Measurements from ENCODE around the gene RFT1. TPM values are rescaled to one million over a fixed set of nuclear protein-coding genes. Genes with fewer than 3 reads are reported as not detected.

The RFT1 gene
- total and polyA plus RNA-seq, 2 experiments from 2014 or later: 11.3 to 13.3 TPM

DNA sequence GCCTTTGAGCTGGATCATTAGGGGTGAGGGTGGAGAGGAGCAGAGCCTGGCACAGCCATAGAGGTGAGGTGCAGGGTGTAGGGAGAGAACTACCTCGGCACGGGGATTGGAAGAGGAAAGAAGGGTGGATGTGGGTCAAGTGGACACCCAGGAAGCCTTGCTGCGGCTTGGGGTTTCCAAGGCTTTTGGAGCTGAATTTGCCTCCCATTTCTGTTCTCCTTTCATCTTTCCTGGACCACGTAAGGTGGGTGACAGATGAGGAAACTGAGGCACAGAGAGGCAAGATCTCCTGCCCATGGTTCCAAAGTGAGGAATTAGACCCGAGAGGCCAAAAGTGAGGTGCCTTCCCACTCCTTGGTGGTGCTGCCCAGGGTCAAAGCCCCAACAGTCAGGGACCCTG is 48.9 kb downstream of the RFT1 start (continued):
- TF ChIP-seq CTCF (conservative IDR thresholded peaks at IDR 0.05; ENCODE audit: low read depth in 2 of 2) (no peak), EZH2 (IDR thresholded peaks at IDR 0.05; ENCODE audit: low read depth, unreplicated experiment) (no peak), NANOG (IDR thresholded peaks at IDR 0.05; ENCODE audit: borderline replicate concordance) (no peak), ZNF331 (CRISPR knock-in tag; IDR thresholded peaks at IDR 0.05; ENCODE audit: low read depth) (no peak), STAT1 (IDR thresholded peaks at IDR 0.05; ENCODE audit: unreplicated experiment) (no peak), POLR2AphosphoS5 (IDR thresholded peaks at IDR 0.05; ENCODE audit: low read depth) (no peak), ZNF114 (CRISPR knock-in tag; IDR thresholded peaks at IDR 0.05) (no peak), CREB1 (CRISPR knock-in tag; IDR thresholded peaks at IDR 0.05; ENCODE audit: low read depth) (no peak)
- TF ChIP-seq, protein P1, sequence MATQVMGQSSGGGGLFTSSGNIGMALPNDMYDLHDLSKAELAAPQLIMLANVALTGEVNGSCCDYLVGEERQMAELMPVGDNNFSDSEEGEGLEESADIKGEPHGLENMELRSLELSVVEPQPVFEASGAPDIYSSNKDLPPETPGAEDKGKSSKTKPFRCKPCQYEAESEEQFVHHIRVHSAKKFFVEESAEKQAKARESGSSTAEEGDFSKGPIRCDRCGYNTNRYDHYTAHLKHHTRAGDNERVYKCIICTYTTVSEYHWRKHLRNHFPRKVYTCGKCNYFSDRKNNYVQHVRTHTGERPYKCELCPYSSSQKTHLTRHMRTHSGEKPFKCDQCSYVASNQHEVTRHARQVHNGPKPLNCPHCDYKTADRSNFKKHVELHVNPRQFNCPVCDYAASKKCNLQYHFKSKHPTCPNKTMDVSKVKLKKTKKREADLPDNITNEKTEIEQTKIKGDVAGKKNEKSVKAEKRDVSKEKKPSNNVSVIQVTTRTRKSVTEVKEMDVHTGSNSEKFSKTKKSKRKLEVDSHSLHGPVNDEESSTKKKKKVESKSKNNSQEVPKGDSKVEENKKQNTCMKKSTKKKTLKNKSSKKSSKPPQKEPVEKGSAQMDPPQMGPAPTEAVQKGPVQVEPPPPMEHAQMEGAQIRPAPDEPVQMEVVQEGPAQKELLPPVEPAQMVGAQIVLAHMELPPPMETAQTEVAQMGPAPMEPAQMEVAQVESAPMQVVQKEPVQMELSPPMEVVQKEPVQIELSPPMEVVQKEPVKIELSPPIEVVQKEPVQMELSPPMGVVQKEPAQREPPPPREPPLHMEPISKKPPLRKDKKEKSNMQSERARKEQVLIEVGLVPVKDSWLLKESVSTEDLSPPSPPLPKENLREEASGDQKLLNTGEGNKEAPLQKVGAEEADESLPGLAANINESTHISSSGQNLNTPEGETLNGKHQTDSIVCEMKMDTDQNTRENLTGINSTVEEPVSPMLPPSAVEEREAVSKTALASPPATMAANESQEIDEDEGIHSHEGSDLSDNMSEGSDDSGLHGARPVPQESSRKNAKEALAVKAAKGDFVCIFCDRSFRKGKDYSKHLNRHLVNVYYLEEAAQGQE (IDR thresholded peaks at IDR 0.05; ENCODE audit: unreplicated experiment): no peak

DNA sequence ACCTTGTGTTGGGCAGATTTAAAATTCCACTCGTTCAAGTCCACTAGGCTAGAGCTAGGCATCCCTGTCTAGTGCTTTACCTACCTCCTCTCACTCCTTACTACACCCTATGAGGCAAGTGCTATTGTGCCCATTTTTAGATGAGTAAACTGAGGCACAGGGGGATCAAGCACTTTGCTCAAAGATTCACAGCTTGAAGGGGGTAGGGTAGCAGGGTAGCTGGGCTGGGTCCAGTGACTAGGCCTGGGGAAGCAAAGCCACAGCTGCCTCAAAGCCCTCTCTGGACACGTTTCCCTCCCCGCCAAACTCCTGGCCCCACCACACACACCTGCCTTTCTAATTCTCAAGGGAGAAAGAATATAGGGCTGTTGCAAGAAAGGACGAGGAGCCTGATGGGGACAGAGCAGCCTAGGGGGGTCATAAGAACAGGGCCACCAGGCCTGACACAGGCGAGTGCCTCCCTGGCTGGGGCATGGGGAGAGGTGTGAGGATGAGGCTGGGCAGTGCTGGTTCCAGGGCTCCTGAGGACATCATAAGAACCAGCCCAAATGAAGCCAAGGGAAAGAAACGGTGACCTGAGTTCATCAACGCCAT is 49.5 kb downstream of the RFT1 start:
- Histone ChIP-seq H3K4me2 (no peak overlapping the region), H3K9me2 (ENCODE audit: insufficient read depth) (no peaks in the 10 kb centered on the region), H3K4me1 (ENCODE audit: insufficient read depth) (no peaks in the 10 kb centered on the region), H3F3A (replicated peaks; ENCODE audit: low read depth) (no peaks in the 10 kb centered on the region), H3K4me3 (no peak overlapping the region), H3K27me3 (ENCODE audit: insufficient read depth) (no peaks in the 10 kb centered on the region), H3K79me2 (replicated peaks; ENCODE audit: insufficient read depth) (no peaks in the 10 kb centered on the region), H3K36me3 (ENCODE audit: insufficient read depth) (no peaks in the 10 kb centered on the region), H3K27ac (ENCODE audit: low read depth) (no peak overlapping the region), H2AFZ (no peak overlapping the region), H4K20me1 (replicated peaks; ENCODE audit: insufficient read depth) (no peaks in the 10 kb centered on the region)
- Mint-ChIP-seq H3K4me1 (no peaks in the 10 kb centered on the region), H3K9me3 (no peaks in the 10 kb centered on the region), H3K27ac (no peak overlapping the region), H3K27me3 (ENCODE audit: insufficient read depth, low read depth, poor library complexity) (peaks cover 7% of the 10 kb centered on the region), H3K36me3 (ENCODE audit: low read depth) (no peaks in the 10 kb centered on the region), H3K4me3 (no peak overlapping the region)
- ATAC-seq: no peak
- DNase-seq (ENCODE audit: low spot score): no peak
- TF ChIP-seq CREB1 (CRISPR knock-in tag; IDR thresholded peaks at IDR 0.05; ENCODE audit: low read depth) (no peak), EZH2 (IDR thresholded peaks at IDR 0.05; ENCODE audit: low read depth, unreplicated experiment) (no peak), POLR2AphosphoS5 (IDR thresholded peaks at IDR 0.05; ENCODE audit: low read depth) (no peak), ZNF331 (CRISPR knock-in tag; IDR thresholded peaks at IDR 0.05; ENCODE audit: low read depth) (no peak), NANOG (IDR thresholded peaks at IDR 0.05; ENCODE audit: borderline replicate concordance) (no peak)
- TF ChIP-seq, protein P2, sequence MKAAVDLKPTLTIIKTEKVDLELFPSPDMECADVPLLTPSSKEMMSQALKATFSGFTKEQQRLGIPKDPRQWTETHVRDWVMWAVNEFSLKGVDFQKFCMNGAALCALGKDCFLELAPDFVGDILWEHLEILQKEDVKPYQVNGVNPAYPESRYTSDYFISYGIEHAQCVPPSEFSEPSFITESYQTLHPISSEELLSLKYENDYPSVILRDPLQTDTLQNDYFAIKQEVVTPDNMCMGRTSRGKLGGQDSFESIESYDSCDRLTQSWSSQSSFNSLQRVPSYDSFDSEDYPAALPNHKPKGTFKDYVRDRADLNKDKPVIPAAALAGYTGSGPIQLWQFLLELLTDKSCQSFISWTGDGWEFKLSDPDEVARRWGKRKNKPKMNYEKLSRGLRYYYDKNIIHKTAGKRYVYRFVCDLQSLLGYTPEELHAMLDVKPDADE (IDR thresholded peaks at IDR 0.05): no peak
